WERI-Rb-1 (cell line): ENCODE results near the gene SMOC1.

Experiments used
- DNase-seq: peaks from one replicate; pipeline ENCODE4 v3.0.0-alpha.2; 2020
- H3K27ac ChIP-seq: fragments of 250-450 bp; sonication (Bioruptor Pico); 2 replicates; pipeline ENCODE4 v1.5.1; 2020; ENCODE audit warnings: mild to moderate bottlenecking, moderate library complexity
- H3K27me3 ChIP-seq: fragments of 250-450 bp; sonication (Bioruptor Pico); 2 replicates; pipeline ENCODE4 v1.5.1; 2021; ENCODE audit warnings: mild to moderate bottlenecking, low read depth, moderate library complexity; ENCODE audit not compliant: insufficient read depth, severe bottlenecking
- H3K36me3 ChIP-seq: fragments of 250-450 bp; sonication (Bioruptor Pico); 2 replicates; pipeline ENCODE4 v1.5.1; 2020; ENCODE audit warnings: mild to moderate bottlenecking, moderate library complexity
- H3K4me3 ChIP-seq: 2 replicates; pipeline ENCODE4 v1.5.1; 2011; ENCODE audit warnings: low read depth, mild to moderate bottlenecking, control low read depth, low read length
- H3K9me3 ChIP-seq: fragments of 250-450 bp; sonication (Bioruptor Pico); 2 replicates; pipeline ENCODE4 v1.5.1; 2021; ENCODE audit warnings: mild to moderate bottlenecking, moderate library complexity; ENCODE audit not compliant: severe bottlenecking
- CTCF ChIP-seq: IDR thresholded peaks from 2 replicates; pipeline ENCODE4 v1.5.1; 2011; ENCODE audit warnings: low read depth, mild to moderate bottlenecking, control low read depth, inconsistent platforms, low read length

The SMOC1 gene

GRCh38 chr14:70047598-70048312 is 168.5 kb downstream of the SMOC1 start:
- peaks cover 24% of the 10 kb centered on the region for H3K27me3 ChIP-seq
- no peaks in the 10 kb centered on the region for H3K9me3 ChIP-seq
- no peak overlapping the region for H3K27ac ChIP-seq
- no peak for TF ChIP-seq CTCF
- H3K36me3 ChIP-seq = no peaks in the 10 kb centered on the region
- H3K4me3 ChIP-seq = no peak overlapping the region
- DNase-seq = no peak

- DNase-seq = no peak
- Histone ChIP-seq H3K4me3 (no peak overlapping the region), H3K9me3 (no peaks in the 10 kb centered on the region), H3K36me3 (no peaks in the 10 kb centered on the region), H3K27me3 (peaks cover 28% of the 10 kb centered on the region), H3K27ac (no peak overlapping the region)
- TF ChIP-seq CTCF = no peak
Measured at GRCh38 chr14:70048313-70048654, 169.1 kb downstream of the SMOC1 start.

- TF ChIP-seq CTCF = no peak
- no peak overlapping the region for H3K27ac ChIP-seq
- no peaks in the 10 kb centered on the region for H3K9me3 ChIP-seq
- no peak for DNase-seq
- no peaks in the 10 kb centered on the region for H3K36me3 ChIP-seq
- H3K27me3 ChIP-seq = peaks cover 31% of the 10 kb centered on the region
- H3K4me3 ChIP-seq = no peak overlapping the region
Measured at GRCh38 chr14:70049605-70050004, 170.4 kb downstream of the SMOC1 start.

- no peaks in the 10 kb centered on the region for H3K36me3 ChIP-seq
- H3K9me3 ChIP-seq = no peaks in the 10 kb centered on the region
- peaks cover 27% of the 10 kb centered on the region for H3K27me3 ChIP-seq
- TF ChIP-seq CTCF = no peak
- DNase-seq = no peak
- H3K4me3 ChIP-seq = no peak overlapping the region
- no peak overlapping the region for H3K27ac ChIP-seq
Measured at GRCh38 chr14:70050136-70050535, 170.9 kb downstream of the SMOC1 start.

- H3K27me3 ChIP-seq = peaks cover 24% of the 10 kb centered on the region
- no peak for TF ChIP-seq CTCF
- DNase-seq = no peak
- no peaks in the 10 kb centered on the region for H3K9me3 ChIP-seq
- no peak overlapping the region for H3K27ac ChIP-seq
- no peak overlapping the region for H3K4me3 ChIP-seq
- no peaks in the 10 kb centered on the region for H3K36me3 ChIP-seq
Measured at GRCh38 chr14:70052990-70053389, 173.8 kb downstream of the SMOC1 start.
